Measurements from ENCODE around the gene SERINC5.

Gene SERINC5

GRCh38 chr5:80239680-80240367 is 16.0 kb downstream of the SERINC5 start:
- no peak for DNase-seq
- Histone ChIP-seq H3K18ac (ENCODE audit: low read length) (peak overlapping the region; percentile 0), H3K56ac (ENCODE audit: low read length) (no peak overlapping the region), H2BK120ac (ENCODE audit: low read depth, low read length) (no peak overlapping the region), H3K79me1 (ENCODE audit: low read length) (peaks cover 9% of the 10 kb centered on the region), H3K9ac (ENCODE audit: low read length) (no peak overlapping the region), H2BK5ac (ENCODE audit: low read length) (no peak overlapping the region), H3K4me1 (ENCODE audit: control insufficient read depth, low read depth, low read length) (no peaks in the 10 kb centered on the region), H3K36me3 (ENCODE audit: control insufficient read depth, insufficient read depth, low read length) (peaks cover 2% of the 10 kb centered on the region), H2AK5ac (ENCODE audit: low read length) (no peak overlapping the region), H3K4me2 (ENCODE audit: low read length) (no peak overlapping the region), H4K8ac (ENCODE audit: low read depth, low read length) (no peak overlapping the region), H2BK15ac (replicated peaks; ENCODE audit: low read depth) (no peak overlapping the region), H3K27me3 (ENCODE audit: insufficient read depth, low read length, poor library complexity) (no peaks in the 10 kb centered on the region), H3K4ac (ENCODE audit: low read depth, low read length) (no peak overlapping the region), H3K27ac (ENCODE audit: low read depth, low read length) (no peak overlapping the region), H3K79me2 (ENCODE audit: control insufficient read depth, insufficient read depth, low read length) (peaks cover 45% of the 10 kb centered on the region), H3K4me3 (ENCODE audit: low read length) (no peak overlapping the region), H4K5ac (ENCODE audit: low read length) (no peak overlapping the region), H3K23ac (ENCODE audit: low read length) (no peak overlapping the region)
- WGBS (ENCODE audit: extremely low coverage, insufficient coverage, low lambda C conversion rate) = no CpG with 5 or more reads among the region's 4 CpGs

- Histone ChIP-seq H4K8ac (ENCODE audit: low read depth, low read length) (no peak overlapping the region), H3K79me1 (ENCODE audit: low read length) (peaks cover 8% of the 10 kb centered on the region), H3K27me3 (ENCODE audit: insufficient read depth, low read length, poor library complexity) (no peaks in the 10 kb centered on the region), H4K5ac (ENCODE audit: low read length) (no peak overlapping the region), H3K79me2 (ENCODE audit: control insufficient read depth, insufficient read depth, low read length) (peaks cover 41% of the 10 kb centered on the region), H3K36me3 (ENCODE audit: control insufficient read depth, insufficient read depth, low read length) (peaks cover 2% of the 10 kb centered on the region), H2AK5ac (ENCODE audit: low read length) (no peak overlapping the region), H3K4me3 (ENCODE audit: low read length) (no peak overlapping the region), H2BK5ac (ENCODE audit: low read length) (no peak overlapping the region), H3K23ac (ENCODE audit: low read length) (no peak overlapping the region), H3K4me2 (ENCODE audit: low read length) (no peak overlapping the region), H3K4ac (ENCODE audit: low read depth, low read length) (no peak overlapping the region), H3K18ac (ENCODE audit: low read length) (no peak overlapping the region), H2BK120ac (ENCODE audit: low read depth, low read length) (no peak overlapping the region), H2BK15ac (replicated peaks; ENCODE audit: low read depth) (no peak overlapping the region), H3K56ac (ENCODE audit: low read length) (no peak overlapping the region), H3K27ac (ENCODE audit: low read depth, low read length) (no peak overlapping the region), H3K9ac (ENCODE audit: low read length) (no peak overlapping the region), H3K4me1 (ENCODE audit: control insufficient read depth, low read depth, low read length) (no peaks in the 10 kb centered on the region)
- DNase-seq = no peak
- WGBS (ENCODE audit: extremely low coverage, insufficient coverage, low lambda C conversion rate) = no CpG with 5 or more reads among the region's 8 CpGs
Observed at GRCh38 chr5:80238778-80239679, 16.8 kb downstream of the SERINC5 start.

GRCh38 chr5:80238097-80238496 is 17.8 kb downstream of the SERINC5 start:
- Histone ChIP-seq H3K27me3 (ENCODE audit: insufficient read depth, low read length, poor library complexity) (no peaks in the 10 kb centered on the region), H4K8ac (ENCODE audit: low read depth, low read length) (no peak overlapping the region), H3K79me2 (ENCODE audit: control insufficient read depth, insufficient read depth, low read length) (peaks cover 37% of the 10 kb centered on the region), H2BK120ac (ENCODE audit: low read depth, low read length) (no peak overlapping the region), H3K18ac (ENCODE audit: low read length) (no peak overlapping the region), H3K79me1 (ENCODE audit: low read length) (peaks cover 8% of the 10 kb centered on the region), H3K27ac (ENCODE audit: low read depth, low read length) (no peak overlapping the region), H3K4me3 (ENCODE audit: low read length) (no peak overlapping the region), H3K9ac (ENCODE audit: low read length) (no peak overlapping the region), H3K56ac (ENCODE audit: low read length) (no peak overlapping the region), H3K23ac (ENCODE audit: low read length) (no peak overlapping the region), H2AK5ac (ENCODE audit: low read length) (no peak overlapping the region), H4K5ac (ENCODE audit: low read length) (no peak overlapping the region), H3K4ac (ENCODE audit: low read depth, low read length) (no peak overlapping the region), H2BK15ac (replicated peaks; ENCODE audit: low read depth) (no peak overlapping the region), H3K4me2 (ENCODE audit: low read length) (no peak overlapping the region), H3K4me1 (ENCODE audit: control insufficient read depth, low read depth, low read length) (no peaks in the 10 kb centered on the region), H2BK5ac (ENCODE audit: low read length) (no peak overlapping the region), H3K36me3 (ENCODE audit: control insufficient read depth, insufficient read depth, low read length) (peaks cover 2% of the 10 kb centered on the region)
- no peak for DNase-seq
- WGBS (ENCODE audit: extremely low coverage, insufficient coverage, low lambda C conversion rate) = no CpG with 5 or more reads among the region's 7 CpGs

GRCh38 chr5:80237243-80237642 is 18.6 kb downstream of the SERINC5 start:
- Histone ChIP-seq H3K36me3 (ENCODE audit: control insufficient read depth, insufficient read depth, low read length) (peaks cover 2% of the 10 kb centered on the region), H3K18ac (ENCODE audit: low read length) (no peak overlapping the region), H4K5ac (ENCODE audit: low read length) (no peak overlapping the region), H3K79me2 (ENCODE audit: control insufficient read depth, insufficient read depth, low read length) (peaks cover 33% of the 10 kb centered on the region), H2BK120ac (ENCODE audit: low read depth, low read length) (no peak overlapping the region), H2BK15ac (replicated peaks; ENCODE audit: low read depth) (no peak overlapping the region), H3K4me1 (ENCODE audit: control insufficient read depth, low read depth, low read length) (no peaks in the 10 kb centered on the region), H3K4me3 (ENCODE audit: low read length) (no peak overlapping the region), H3K4me2 (ENCODE audit: low read length) (no peak overlapping the region), H3K79me1 (ENCODE audit: low read length) (peaks cover 7% of the 10 kb centered on the region), H3K9ac (ENCODE audit: low read length) (no peak overlapping the region), H3K27ac (ENCODE audit: low read depth, low read length) (no peak overlapping the region), H3K27me3 (ENCODE audit: insufficient read depth, low read length, poor library complexity) (no peaks in the 10 kb centered on the region), H3K56ac (ENCODE audit: low read length) (no peak overlapping the region), H2BK5ac (ENCODE audit: low read length) (no peak overlapping the region), H3K23ac (ENCODE audit: low read length) (no peak overlapping the region), H2AK5ac (ENCODE audit: low read length) (no peak overlapping the region), H4K8ac (ENCODE audit: low read depth, low read length) (no peak overlapping the region), H3K4ac (ENCODE audit: low read depth, low read length) (no peak overlapping the region)
- no CpG with 5 or more reads among the region's 5 CpGs for WGBS (ENCODE audit: extremely low coverage, insufficient coverage, low lambda C conversion rate)
- DNase-seq = no peak

- H3K23ac ChIP-seq (ENCODE audit: low read length) = no peak overlapping the region
- H4K8ac ChIP-seq (ENCODE audit: low read depth, low read length) = no peak overlapping the region
- no peak overlapping the region for H2AK5ac ChIP-seq (ENCODE audit: low read length)
- H3K79me2 ChIP-seq (ENCODE audit: control insufficient read depth, insufficient read depth, low read length) = peaks cover 24% of the 10 kb centered on the region
- no peaks in the 10 kb centered on the region for H3K27me3 ChIP-seq (ENCODE audit: insufficient read depth, low read length, poor library complexity)
- H3K4me1 ChIP-seq (ENCODE audit: control insufficient read depth, low read depth, low read length) = no peaks in the 10 kb centered on the region
- WGBS (ENCODE audit: extremely low coverage, insufficient coverage, low lambda C conversion rate) = no CpG with 5 or more reads among the region's 5 CpGs
- H3K4ac ChIP-seq (ENCODE audit: low read depth, low read length) = no peak overlapping the region
- H2BK15ac ChIP-seq (replicated peaks; ENCODE audit: low read depth) = no peak overlapping the region
- H3K4me3 ChIP-seq (ENCODE audit: low read length) = no peak overlapping the region
- H2BK120ac ChIP-seq (ENCODE audit: low read depth, low read length) = no peak overlapping the region
- peaks cover 2% of the 10 kb centered on the region for H3K79me1 ChIP-seq (ENCODE audit: low read length)
- no peak for DNase-seq
- no peak overlapping the region for H2BK5ac ChIP-seq (ENCODE audit: low read length)
- H3K36me3 ChIP-seq (ENCODE audit: control insufficient read depth, insufficient read depth, low read length) = no peaks in the 10 kb centered on the region
- no peak overlapping the region for H3K27ac ChIP-seq (ENCODE audit: low read depth, low read length)
- no peak overlapping the region for H3K18ac ChIP-seq (ENCODE audit: low read length)
- no peak overlapping the region for H3K9ac ChIP-seq (ENCODE audit: low read length)
- H3K56ac ChIP-seq (ENCODE audit: low read length) = no peak overlapping the region
- H3K4me2 ChIP-seq (ENCODE audit: low read length) = no peak overlapping the region
- H4K5ac ChIP-seq (ENCODE audit: low read length) = no peak overlapping the region
Observed at GRCh38 chr5:80234116-80234948, 21.5 kb downstream of the SERINC5 start.
